NCI-H1048 (cell line): Measurements from ENCODE around the gene SPTLC3.

ENCODE experiments used
- DNase-seq: peaks from one replicate; lab custom pipeline; 2025; lab: John Stamatoyannopoulos, UW

SPTLC3 gene

DNA sequence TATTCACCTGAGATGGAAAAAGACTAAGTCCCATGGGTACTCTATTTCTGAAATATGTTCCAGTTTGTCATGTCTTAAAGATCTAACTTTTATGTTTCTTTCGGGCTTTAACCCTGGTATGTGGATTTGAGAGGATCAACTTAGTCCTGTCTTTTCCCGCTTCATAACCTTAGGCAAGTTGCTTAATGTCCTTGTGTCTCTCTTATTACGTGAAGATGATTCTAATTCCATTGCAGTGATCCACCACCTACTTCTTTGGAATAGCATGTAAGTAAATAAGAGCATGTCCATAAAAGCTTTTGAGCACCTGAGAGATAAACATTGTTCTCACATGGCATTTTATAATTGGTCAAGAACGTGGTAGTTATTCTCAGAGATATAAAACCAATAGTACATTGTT, 23.0 kb downstream of the SPTLC3 start:
- no peak for DNase-seq

DNA sequence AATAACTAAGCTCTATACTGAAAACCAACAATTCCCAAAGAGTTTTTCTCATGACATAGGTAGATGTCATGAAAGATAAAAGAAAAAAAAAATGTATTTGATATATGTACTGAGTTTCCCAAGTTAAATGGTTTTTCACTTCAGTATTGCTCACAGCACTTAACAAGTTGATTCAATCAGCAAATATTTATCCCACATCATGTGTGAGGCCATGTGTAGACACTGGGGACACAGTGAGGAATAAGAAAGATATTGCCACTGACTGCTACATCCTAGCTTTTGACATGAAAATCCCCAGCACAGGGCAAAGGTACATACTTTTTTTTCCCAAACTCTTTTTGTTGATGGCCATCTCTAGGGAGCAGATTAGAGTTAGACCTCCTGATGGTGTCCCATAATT, 25.3 kb downstream of the SPTLC3 start:
- no peak for DNase-seq

DNA sequence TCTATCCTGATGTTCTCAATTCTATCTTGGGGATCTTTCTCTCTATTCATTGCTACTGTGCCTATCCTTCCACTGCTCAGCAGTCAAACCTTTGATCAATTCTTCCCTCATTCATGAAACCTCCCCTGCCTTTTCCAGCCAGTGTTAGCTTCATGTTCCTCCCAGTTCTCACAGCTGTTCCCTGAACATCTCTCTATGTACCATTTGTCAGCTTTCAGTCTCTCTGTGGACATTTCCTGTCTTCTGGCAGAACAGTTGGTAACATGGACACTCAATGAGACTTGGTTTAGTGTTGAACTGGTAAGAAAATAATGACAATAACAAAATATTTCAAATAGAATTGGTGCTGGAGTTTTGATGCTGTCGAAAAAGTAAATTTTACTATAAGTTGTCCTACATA, 26.2 kb downstream of the SPTLC3 start:
- no peak for DNase-seq

DNA sequence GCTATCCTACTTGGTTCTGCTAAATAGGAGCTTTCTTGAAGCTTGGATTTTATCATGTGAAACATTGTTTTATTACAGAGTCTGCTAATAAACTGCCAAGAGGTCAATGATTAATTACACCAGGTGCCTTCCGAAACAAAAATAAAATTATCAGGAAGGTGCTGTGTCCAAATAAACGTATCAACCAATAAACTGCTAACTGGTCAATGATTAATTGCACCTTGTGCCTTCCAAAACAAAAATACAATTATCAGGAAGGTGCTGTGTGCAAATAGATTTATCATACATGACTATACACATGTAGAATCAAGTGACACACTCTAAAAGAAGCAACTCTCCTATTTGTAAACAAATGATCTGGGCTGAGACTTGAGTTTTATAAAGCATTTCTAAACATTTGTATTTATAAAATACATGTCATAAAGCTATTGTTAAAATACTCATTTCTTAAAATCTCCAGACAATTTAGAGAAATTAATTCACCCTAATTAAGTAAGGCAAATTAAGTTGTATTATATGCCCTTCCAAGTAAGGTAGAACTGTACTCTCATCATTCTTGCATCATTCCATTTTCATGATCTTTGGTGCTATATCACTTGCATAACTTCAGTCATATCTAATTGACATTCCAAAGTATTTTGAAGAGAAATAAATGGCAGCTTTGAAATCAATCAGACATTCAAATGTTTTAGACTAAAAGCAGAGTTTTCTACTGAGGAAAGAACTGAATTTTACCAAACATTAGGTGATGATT, 26.8 kb downstream of the SPTLC3 start:
- DNase-seq: no peak

DNA sequence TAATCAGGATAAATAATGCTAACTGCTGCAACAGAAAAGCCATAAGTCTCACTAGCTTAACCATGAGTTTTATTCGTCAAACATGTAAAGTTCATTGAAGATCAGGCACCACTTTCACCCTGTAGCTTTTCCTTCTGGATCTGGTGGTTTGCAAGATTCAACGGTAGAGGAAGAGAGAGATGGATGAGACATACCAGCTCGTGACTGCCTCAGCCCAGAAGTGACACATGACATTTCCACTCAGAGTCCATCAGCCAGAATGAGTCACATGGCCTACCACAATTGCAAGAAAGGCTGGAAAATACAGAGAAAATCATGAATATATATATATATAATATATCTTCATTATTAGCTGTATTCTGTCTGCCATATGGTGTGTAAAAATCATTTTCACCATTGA, 29.0 kb downstream of the SPTLC3 start:
- no peak for DNase-seq

DNA sequence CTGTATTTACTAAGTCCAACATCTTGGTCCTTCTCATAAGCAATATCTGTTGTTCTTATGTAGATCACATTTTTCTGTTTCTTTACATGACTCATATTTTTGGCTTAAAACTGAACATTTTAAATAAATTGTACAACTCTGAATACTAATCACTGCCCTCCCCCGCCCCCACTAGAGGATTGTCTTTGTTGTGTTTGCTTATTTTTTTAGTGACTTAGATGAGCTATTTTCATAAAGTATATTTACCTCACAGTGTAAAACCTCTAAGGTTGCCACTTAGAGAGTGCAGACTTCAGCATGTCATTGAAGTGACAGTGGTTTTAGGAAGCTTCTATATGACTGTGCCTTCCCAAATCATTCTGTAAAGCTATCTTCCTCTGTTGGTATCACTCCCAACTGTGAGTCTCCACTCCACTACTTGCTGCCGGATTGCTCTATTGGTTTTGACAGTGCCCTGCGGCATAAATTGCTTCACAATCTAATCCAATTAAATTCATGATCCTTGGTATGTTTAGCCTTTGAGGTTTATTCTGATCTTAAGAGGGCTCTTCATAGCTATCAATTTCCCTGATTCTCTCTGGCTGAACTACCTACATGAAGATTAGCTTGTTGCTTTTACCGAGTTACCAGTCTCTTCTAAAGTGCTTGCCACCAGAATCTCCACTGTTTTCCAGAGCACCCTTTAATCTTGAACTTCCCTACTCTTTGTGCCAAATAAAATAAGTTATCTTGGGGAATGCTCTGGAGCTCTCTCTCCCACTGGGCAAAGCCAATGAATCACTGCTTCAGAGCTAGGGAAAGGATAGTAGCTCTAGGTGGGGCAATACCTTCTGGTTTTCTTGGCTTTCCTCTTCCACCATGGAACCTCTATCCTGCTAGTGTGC, 33.0 kb downstream of the SPTLC3 start:
- no peak for DNase-seq

DNA sequence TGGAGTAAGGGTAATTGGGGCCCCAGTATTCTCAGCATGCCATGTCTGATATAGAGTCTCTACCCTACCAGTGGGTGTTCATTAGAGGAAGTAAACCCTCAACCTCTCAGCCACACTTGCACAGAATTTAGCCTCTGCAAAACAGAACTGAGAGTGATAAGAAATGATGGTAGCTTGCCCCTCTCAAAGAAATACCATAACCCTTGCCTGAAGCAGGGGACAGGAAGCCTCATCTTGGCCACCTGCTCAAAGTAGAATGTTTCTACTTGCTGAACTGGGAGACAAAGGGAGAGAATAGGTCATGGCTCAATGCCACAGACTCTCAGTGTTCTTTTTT, 33.7 kb downstream of the SPTLC3 start:
- no peak for DNase-seq

DNA sequence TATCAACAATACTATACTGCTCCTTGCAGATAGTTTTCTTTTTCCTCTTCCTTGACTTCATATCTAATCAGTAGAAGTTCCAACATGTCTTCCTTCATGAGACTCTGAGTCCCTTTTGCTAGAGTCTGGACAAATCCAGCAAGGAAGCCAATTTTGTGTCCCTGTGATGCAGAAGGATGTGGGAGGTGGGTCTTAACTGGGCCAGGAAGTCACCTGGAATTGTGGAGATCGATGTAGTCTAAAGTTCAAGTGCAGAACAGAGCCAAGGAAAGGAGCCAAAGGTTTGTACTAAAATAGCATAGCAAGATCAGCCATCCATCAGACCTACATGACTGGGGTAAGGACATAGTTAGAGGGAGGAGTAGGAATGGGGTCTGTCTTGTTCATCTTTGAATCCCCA, 37.6 kb downstream of the SPTLC3 start:
- no peak for DNase-seq

DNA sequence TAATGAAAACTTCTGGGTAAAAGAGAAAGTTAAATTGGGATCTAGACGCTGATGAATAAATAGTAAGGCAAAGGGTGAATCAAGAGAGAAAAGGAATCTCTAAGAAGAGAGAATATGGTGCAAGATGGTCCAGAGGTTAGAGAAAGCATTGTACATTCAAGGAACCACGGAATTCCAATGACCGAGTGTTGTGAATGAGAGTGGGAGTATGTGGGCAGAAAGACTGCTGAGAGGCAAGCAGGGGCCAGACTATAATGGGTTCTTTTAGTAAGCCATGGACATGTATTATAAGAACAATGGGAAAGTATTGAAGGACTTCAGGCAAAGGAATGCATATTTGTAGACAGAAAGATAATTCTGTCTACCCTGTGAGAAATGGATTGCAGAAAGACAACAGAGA, 45.2 kb downstream of the SPTLC3 start:
- no peak for DNase-seq

DNA sequence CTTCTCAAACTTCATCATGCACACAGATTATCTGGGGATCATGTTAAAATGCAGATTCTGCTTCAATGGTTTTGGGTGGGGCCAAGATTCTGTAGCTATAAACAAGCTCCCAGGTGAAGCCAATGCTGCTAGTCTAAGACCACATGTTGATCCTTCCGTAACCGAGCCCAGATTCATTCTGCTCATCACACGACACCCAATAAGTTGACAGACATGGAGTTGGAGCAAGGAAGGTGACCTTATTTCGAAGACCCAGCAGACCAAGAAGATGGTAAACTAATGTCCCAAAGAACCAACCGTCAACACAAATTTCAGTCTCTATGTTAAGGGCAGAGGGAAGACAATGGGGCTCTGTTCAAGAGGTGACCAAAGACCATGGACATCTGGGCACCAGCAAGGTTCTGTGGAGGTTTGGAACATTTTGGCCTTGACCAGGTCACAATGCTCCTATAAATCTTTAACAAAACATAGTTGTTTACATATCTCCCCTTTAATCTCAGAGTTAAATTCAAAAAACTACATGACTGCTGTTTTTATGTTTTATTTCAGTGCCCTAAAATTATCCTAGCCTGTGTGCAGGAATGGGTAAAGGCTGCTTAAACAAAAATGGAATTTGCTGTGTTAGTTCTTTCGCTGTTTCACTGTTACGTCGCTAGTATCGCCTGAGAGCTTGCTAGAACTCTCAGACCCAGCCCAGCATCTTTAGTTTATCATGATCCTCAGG, 50.1 kb downstream of the SPTLC3 start:
- DNase-seq: no peak

DNA sequence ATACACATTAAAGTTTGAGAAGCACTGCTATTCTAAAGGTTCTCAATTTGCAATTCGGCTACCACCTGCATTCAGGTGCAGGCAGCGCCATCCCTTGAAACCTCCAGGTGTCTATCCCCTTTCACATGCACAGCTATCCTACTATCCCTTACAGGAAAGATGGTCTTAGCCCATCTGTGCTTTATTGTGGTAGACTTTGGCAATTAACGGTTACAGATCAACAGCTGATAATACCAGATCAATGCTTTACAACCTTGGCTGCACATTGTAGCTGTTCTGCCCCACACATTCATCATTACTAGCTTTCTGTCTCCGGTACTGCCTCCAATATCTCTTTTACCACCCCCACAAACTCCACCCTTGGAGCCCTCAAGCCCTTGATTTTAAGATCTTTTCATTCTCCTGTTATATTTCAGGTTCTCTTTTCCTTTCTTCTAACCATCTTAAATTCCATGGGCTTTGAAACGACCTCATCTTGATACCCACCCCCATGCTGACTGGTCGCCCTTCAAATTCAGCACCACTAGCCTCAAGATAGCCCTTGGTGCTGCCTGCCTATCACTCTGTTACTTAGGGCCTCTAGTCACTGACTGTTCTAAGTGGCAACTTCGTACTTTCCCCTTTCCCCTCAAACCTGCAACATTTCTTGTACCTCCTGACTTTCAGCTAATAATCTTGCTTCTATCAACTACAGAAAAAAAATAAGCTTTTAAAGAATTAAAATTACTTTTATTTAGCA, 50.8 kb downstream of the SPTLC3 start:
- no peak for DNase-seq

DNA sequence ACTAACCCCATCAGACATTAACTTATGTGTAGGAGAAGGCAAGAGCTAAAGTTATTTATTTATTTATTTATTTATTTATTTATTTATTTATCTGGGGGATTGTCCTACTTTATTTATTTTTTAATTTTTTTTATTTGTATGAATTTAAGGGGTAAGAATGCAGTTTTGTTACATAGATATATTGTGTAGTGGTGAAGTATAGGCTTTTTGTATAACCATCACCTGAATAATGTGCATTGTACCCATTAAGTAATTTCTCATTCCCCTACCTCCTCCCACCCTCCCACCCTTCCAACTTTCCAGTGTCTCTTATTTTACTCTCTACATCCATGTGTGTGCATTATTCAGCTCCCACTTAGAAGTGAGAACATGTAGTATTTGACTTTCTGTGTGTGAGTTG, 51.6 kb downstream of the SPTLC3 start:
- no peak for DNase-seq

DNA sequence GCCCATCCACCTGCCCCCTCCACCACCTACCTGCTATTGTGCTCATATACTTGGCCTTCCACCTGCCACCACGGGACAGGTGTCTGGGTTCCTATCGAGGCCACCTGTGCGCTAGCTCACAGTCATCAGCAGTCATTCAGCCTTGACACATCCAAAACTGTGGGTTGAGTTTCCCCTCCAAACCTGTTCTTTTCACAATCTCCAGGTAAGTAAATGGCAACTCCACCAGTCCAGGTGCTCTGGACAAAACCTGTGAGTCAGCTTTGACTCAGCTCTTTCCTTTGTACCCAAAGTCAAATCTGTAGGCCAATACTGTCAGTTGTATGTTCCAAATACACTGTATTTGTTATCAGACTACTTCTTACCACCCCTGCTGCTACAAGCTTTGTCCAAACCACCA, 52.6 kb downstream of the SPTLC3 start:
- DNase-seq: no peak

DNA sequence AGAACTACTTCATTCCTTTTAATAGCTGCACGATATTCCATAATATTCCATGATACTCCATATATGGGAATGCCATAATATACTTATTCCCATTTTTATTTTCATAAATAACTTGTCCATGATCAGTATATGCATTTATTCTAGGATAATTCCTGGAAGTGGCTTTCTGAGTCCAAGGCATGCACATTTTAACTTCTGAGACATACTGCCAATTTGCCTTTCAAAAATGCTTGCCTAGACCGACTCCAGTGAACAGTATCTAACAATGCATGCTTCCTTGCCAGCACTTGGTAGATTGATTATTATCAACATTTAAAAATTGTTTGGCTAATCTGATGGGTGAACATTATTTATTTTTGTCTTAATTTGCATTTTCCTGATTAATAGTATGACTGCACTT, 54.0 kb downstream of the SPTLC3 start:
- DNase-seq: no peak

DNA sequence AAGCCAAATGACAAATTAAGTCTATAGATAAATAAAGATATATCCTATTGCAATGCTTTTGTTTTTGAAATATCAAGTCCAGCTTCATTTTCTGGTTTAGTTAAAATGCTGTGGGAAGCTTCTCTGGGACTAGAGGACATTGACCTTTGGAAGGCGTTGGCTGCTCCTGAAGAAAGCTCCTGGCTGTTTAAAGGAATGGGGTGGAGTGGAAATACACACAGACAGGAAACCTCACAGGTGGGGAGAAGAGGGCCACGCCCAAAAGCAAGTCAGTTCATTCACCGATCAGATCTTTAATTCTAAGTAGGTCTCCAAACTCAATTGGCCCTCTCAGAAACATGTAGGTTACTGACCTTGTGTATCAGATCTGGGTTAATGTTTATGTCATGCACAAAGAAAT, 59.6 kb downstream of the SPTLC3 start:
- no peak for DNase-seq

DNA sequence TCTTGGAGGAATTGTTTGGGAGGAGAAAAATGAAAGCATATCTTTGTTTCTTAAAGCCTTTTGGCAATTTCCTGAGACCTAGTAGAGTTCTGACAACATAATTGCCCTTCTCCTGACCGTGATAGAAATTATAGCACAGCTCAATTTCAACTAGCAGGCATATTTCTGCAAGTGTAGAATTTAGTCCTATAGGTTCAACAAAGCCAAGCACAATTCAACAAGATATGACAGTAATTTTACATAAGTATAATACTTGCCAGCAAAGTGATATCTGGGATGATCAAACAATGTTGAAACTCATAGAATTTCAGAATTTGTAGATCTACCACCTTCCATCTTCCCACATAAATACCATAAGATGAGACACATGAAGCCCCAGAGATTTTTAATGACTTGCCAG, 73.1 kb downstream of the SPTLC3 start:
- no peak for DNase-seq

DNA sequence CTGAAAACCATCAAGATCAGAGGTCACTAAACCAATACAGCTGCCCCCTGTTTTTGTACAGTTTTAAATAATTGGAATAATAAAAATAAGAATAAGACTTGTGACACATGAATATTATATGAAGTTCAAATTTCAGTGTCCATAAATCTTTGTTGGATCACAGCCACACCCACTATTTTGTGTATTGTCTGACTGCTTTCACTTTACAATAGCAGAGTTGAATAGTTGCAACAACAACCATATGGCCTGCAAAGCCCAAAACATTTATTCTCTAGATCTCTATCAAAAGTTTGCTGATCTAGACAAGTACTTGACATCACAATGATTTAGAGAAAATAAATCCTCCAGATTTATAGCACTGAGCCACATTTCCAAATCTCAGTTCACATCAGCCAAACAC, 73.6 kb downstream of the SPTLC3 start:
- DNase-seq: no peak

DNA sequence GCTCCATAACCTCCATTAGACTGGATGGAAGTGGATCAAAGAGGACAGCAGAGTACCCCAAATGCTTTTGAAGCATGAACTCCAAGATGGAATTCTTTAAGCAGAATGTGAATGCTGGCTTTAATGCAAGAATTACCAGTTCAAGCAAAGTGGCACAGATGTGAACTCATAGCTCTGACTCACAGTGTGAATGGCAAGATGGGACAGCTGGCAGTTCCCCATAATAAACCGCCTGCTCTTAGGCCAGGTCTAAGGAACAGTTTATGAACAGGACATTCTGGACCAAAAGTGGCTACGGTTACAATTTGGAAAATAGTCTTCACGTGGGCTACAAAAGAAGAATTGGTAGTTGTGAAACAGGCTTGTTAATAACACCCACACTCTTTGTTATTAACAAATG, 76.5 kb downstream of the SPTLC3 start:
- no peak for DNase-seq

DNA sequence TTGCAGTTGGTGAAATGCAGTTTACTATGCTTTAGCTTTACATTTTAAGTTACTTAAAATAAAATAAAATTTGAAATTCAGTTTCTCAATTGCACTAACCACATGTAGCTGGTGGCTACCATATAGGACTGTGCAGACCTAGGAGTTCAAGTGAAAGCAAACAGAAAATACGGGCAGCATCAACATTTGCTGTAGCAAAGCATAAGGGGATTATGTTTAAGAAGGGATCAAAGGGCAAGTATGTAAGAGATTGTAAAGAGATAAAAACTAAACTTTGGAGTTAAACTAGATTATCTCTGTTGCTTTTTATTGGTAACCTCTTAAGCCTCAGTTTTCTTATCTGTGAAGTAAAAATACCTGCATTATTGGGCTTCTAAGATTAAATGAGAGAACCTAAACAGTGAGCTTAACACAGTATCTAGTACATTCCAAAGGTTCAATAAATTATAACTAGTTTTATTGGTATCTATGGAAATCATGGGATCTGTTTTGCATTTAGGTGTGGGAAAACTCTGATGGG, 81.2 kb downstream of the SPTLC3 start:
- DNase-seq: no peak

DNA sequence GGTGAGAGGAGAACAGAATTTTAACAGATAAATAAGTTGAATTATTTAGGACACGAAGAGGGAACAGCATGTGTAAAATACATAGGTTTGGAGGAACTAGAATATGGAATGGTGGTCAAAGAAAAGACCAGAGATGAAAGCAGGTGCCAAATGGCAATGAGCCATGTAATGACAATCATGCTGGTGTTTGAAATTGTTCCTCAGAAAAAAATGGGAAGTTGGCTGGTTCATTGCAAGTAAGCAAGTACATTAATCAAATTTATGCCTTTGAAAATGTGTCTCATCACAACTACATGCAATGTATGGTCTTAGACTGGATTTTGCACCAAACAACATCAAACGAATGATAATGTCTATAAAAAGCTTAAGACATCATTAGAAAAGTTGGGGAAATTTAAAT, 83.3 kb downstream of the SPTLC3 start:
- DNase-seq: no peak

DNA sequence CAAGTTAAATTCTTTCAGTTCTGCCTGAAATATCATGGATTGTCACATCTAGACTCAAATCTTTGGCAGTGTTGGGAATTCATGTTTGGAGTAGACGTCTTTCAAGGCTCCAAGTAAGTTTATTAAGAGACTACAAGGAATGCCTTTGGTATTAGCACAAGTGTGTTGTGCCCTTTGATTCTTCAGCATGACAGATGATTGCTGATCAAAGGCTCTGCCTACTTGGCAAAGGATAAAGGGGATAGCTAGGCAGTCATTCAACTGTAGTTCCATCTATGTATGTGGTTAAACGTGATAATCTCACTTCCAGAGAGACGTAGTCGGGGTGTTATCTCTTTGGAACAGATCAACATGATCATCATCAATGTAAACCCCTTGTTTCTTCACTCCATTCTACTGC, 86.2 kb downstream of the SPTLC3 start:
- no peak for DNase-seq

DNA sequence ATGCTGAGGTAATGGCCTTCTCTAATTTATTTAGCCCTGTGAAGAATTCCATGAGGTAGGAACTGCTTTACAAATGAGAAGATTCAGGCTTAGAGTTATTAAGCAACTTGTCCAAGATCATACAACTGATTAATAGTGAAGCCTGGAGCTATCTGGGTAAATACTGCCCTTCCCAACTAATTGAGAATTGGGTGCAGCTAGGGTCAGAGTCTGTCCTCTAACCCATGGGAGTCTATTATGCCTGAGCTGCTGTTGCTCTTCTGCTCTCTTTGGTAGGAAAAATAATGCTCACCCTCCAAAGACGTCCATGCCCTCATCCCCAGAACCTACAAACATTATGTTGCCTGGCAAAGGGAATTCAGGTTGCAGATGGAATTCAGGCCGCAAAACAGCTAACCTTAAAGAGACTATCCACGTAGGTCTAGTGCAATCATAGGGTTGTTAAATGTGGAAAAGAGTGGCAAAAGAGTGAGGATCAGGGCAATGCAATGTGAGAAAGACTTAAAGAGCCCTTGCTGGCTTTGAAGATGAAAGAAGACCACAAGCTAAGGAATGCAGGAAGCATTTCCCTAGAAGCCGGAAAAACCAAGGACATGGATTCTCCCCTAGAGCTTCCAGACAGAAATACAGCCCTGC, 90.1 kb downstream of the SPTLC3 start:
- DNase-seq: no peak
